HepG2 (cell line): Measurements from ENCODE around the gene ZNF214.

Experiments
- NR2F2 ChIP-seq: IDR thresholded peaks from 2 replicates; pipeline ENCODE4 v1.6.1; 2012; ENCODE audit warnings: low read depth, inconsistent platforms, borderline replicate concordance
- POLR2A ChIP-seq, 2 experiments: IDR thresholded peaks; 2 replicates each; pipeline ENCODE4 v1.6.1; 2011; ENCODE audit warnings: low read depth in 2 of 2, low read length in 2 of 2, mild to moderate bottlenecking in 1 of 2, moderate library complexity in 1 of 2; ENCODE audit not compliant: insufficient read depth in 1 of 2
- SAFB2 ChIP-seq: sonication (generic); formaldehyde crosslinking; IDR thresholded peaks from 2 replicates; pipeline ENCODE4 v1.5.1; 2020; ENCODE audit warnings: missing genetic modification reagents, low read depth, mild to moderate bottlenecking, borderline replicate concordance
- SNAI1 ChIP-seq: sonication (generic); formaldehyde crosslinking; IDR thresholded peaks from 2 replicates; pipeline ENCODE4 v1.5.0; 2020; ENCODE audit warnings: mild to moderate bottlenecking, missing genetic modification reagents, borderline replicate concordance
- SP1 ChIP-seq, 2 experiments: fragments of 450-650 bp in 1 of 2; sonication (generic) in 1 of 2; formaldehyde crosslinking in 1 of 2; IDR thresholded peaks; 2 replicates each; pipeline versions ENCODE4 v1.4.0 to v1.6.1; 2016 to 2020; ENCODE audit warnings: missing genetic modification reagents in 1 of 2
- USF2 ChIP-seq, 2 experiments: sonication (generic) in 1 of 2; formaldehyde crosslinking in 1 of 2; IDR thresholded peaks; 2 replicates each; pipeline versions ENCODE4 v1.5.1 to v1.6.1; 2011 to 2020; ENCODE audit warnings: borderline replicate concordance in 1 of 2, low read depth in 1 of 2, low read length in 1 of 2, mild to moderate bottlenecking in 1 of 2, missing genetic modification reagents in 1 of 2, moderate library complexity in 1 of 2

GRCh38 chr11:7028141-7028540, 8.0 kb upstream of the ZNF214 start:
- TF ChIP-seq USF2 (IDR thresholded peaks at IDR 0.05; ENCODE audit: low read depth, low read length) (no peak), USF2 (CRISPR knock-in tag; IDR thresholded peaks at IDR 0.05; ENCODE audit: borderline replicate concordance) (no peak), SAFB2 (no peak), POLR2A (IDR thresholded peaks at IDR 0.05; ENCODE audit: insufficient read depth in 1 of 2, low read depth in 2 of 2, low read length in 2 of 2) (no peak), NR2F2 (no peak), SP1 (IDR thresholded peaks at IDR 0.05) (no peak), SP1 (CRISPR knock-in tag; IDR thresholded peaks at IDR 0.05) (no peak), SNAI1 (CRISPR knock-in tag) (no peak)
